Measurements from ENCODE around the gene TMEM81.

DNA sequence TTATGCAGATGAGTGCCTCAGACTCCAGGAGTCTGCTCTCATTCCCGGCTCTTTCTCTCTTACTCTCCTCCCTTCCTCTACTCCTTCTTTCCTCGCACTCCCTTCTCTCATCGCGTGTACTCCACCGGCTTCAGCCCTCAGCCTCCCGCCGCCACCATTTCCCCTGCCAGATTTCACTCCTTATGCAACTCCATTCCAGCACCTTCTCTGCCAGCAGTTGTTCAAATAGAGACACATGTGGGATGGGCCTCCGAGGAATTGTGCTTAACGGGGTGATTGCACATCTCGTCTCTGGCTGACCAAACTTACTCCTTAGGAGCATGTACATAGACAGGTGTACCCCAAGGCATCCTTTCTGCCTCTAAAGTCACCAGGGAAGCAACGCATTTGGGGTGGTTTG is 39.1 kb downstream of the TMEM81 start:
- TF ChIP-seq, protein P1, sequence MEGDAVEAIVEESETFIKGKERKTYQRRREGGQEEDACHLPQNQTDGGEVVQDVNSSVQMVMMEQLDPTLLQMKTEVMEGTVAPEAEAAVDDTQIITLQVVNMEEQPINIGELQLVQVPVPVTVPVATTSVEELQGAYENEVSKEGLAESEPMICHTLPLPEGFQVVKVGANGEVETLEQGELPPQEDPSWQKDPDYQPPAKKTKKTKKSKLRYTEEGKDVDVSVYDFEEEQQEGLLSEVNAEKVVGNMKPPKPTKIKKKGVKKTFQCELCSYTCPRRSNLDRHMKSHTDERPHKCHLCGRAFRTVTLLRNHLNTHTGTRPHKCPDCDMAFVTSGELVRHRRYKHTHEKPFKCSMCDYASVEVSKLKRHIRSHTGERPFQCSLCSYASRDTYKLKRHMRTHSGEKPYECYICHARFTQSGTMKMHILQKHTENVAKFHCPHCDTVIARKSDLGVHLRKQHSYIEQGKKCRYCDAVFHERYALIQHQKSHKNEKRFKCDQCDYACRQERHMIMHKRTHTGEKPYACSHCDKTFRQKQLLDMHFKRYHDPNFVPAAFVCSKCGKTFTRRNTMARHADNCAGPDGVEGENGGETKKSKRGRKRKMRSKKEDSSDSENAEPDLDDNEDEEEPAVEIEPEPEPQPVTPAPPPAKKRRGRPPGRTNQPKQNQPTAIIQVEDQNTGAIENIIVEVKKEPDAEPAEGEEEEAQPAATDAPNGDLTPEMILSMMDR (IDR thresholded peaks at IDR 0.05; ENCODE audit: borderline replicate concordance, extremely low read depth, low read length, poor library complexity, severe bottlenecking) = no peak
- no peak for TF ChIP-seq EZH2 (IDR thresholded peaks at IDR 0.05; ENCODE audit: borderline replicate concordance, low read depth, low read length, severe bottlenecking)
